DOHH2 (cell line): ENCODE results near the gene FGF10.

Source experiments
- H3F3A ChIP-seq: fragments of 200-600 bp; sonication (generic), shearing (Covaris generic); 2 replicates; pipeline ENCODE4 v1.6.0; 2016; ENCODE audit warnings: antibody characterized with exemption, mild to moderate bottlenecking; ENCODE audit not compliant: control insufficient read depth, insufficient read depth
- H3K27ac ChIP-seq: fragments of 200-600 bp; sonication (generic); 2 replicates; pipeline ENCODE4 v1.5.1; 2014; ENCODE audit warnings: low read depth, mild to moderate bottlenecking, low read length, moderate library complexity
- H3K27me3 ChIP-seq: fragments of 200-600 bp; sonication (generic); 2 replicates; pipeline ENCODE4 v1.6.1; 2014; ENCODE audit warnings: mild to moderate bottlenecking, low read length, mixed read lengths; ENCODE audit not compliant: control insufficient read depth
- H3K36me3 ChIP-seq: fragments of 200-600 bp; sonication (generic); 2 replicates; pipeline ENCODE4 v1.6.1; 2014; ENCODE audit warnings: mild to moderate bottlenecking, low read length, moderate library complexity, mixed read lengths; ENCODE audit not compliant: control insufficient read depth
- H3K4me1 ChIP-seq: fragments of 200-600 bp; sonication (generic); 2 replicates; pipeline ENCODE4 v1.6.1; 2014; ENCODE audit warnings: mild to moderate bottlenecking, low read length, mixed read lengths; ENCODE audit not compliant: control insufficient read depth
- H3K4me2 ChIP-seq: fragments of 200-600 bp; sonication (generic); 2 replicates; pipeline ENCODE4 v1.6.0; 2014; ENCODE audit warnings: mild to moderate bottlenecking, low read length, moderate library complexity
- H3K4me3 ChIP-seq: fragments of 200-600 bp; sonication (generic); 2 replicates; pipeline ENCODE4 v1.5.1; 2014; ENCODE audit warnings: mild to moderate bottlenecking, low read length, mixed read lengths
- H3K79me2 ChIP-seq: fragments of 200-600 bp; sonication (generic); 2 replicates; pipeline ENCODE4 v1.6.1; 2014; ENCODE audit warnings: mild to moderate bottlenecking, low read length, mixed read lengths; ENCODE audit not compliant: control insufficient read depth
- H3K9me2 ChIP-seq: fragments of 200-600 bp; sonication (generic); replicated peaks from 2 replicates; pipeline ENCODE4 v1.6.1; 2014; ENCODE audit warnings: mild to moderate bottlenecking, low read length, mixed read lengths; ENCODE audit not compliant: control insufficient read depth
- H3K9me3 ChIP-seq: fragments of 200-600 bp; sonication (generic); 2 replicates; pipeline ENCODE4 v1.6.1; 2014; ENCODE audit warnings: antibody characterized with exemption, low read length, mixed read lengths; ENCODE audit not compliant: control insufficient read depth, insufficient read depth
- H4K20me1 ChIP-seq: fragments of 200-600 bp; sonication (generic); 2 replicates; pipeline ENCODE4 v1.6.0; 2014; ENCODE audit warnings: low read depth, mild to moderate bottlenecking, antibody characterized with exemption, low read length, moderate library complexity; ENCODE audit not compliant: control insufficient read depth, insufficient read depth
- CTCF ChIP-seq: fragments of 200-600 bp; sonication (generic); IDR thresholded peaks from one replicate; pipeline ENCODE4 v1.5.1; 2014; ENCODE audit warnings: antibody characterized with exemption, mild to moderate bottlenecking, low read depth, low read length; ENCODE audit not compliant: poor library complexity, severe bottlenecking
- EZH2phosphoT487 ChIP-seq: fragments of 200-600 bp; sonication (generic); IDR thresholded peaks from 2 replicates; pipeline ENCODE4 v1.6.1; 2017; ENCODE audit warnings: borderline replicate concordance, mild to moderate bottlenecking, antibody characterized with exemption, low read length, moderate library complexity, mixed read lengths

FGF10 gene

GRCh38 chr5:44331471-44332050, 57.7 kb downstream of the FGF10 start:
- H3F3A ChIP-seq = no peaks in the 10 kb centered on the region
- H3K79me2 ChIP-seq = no peaks in the 10 kb centered on the region
- no peaks in the 10 kb centered on the region for H3K4me1 ChIP-seq
- no peaks in the 10 kb centered on the region for H3K27me3 ChIP-seq
- no peak overlapping the region for H3K27ac ChIP-seq
- H3K9me3 ChIP-seq = no peaks in the 10 kb centered on the region
- H3K36me3 ChIP-seq = no peaks in the 10 kb centered on the region
- no peak overlapping the region for H3K4me3 ChIP-seq
- H3K4me2 ChIP-seq = no peak overlapping the region
- no peaks in the 10 kb centered on the region for H4K20me1 ChIP-seq
- TF ChIP-seq EZH2phosphoT487 = no peak
- TF ChIP-seq CTCF = no peak
- no peaks in the 10 kb centered on the region for H3K9me2 ChIP-seq

GRCh38 chr5:44329716-44330115, 59.5 kb downstream of the FGF10 start:
- Histone ChIP-seq H3K79me2 (no peaks in the 10 kb centered on the region), H3K36me3 (no peaks in the 10 kb centered on the region), H3K4me2 (no peak overlapping the region), H3F3A (no peaks in the 10 kb centered on the region), H3K27ac (no peak overlapping the region), H4K20me1 (no peaks in the 10 kb centered on the region), H3K4me3 (no peak overlapping the region), H3K9me2 (no peaks in the 10 kb centered on the region), H3K9me3 (no peaks in the 10 kb centered on the region), H3K4me1 (no peaks in the 10 kb centered on the region), H3K27me3 (no peaks in the 10 kb centered on the region)
- TF ChIP-seq CTCF = no peak
- no peak for TF ChIP-seq EZH2phosphoT487

- no peaks in the 10 kb centered on the region for H3K36me3 ChIP-seq
- H3K27me3 ChIP-seq = no peaks in the 10 kb centered on the region
- H4K20me1 ChIP-seq = no peaks in the 10 kb centered on the region
- H3K4me3 ChIP-seq = no peak overlapping the region
- no peaks in the 10 kb centered on the region for H3K4me1 ChIP-seq
- H3K27ac ChIP-seq = no peak overlapping the region
- H3K9me3 ChIP-seq = no peaks in the 10 kb centered on the region
- no peak for TF ChIP-seq CTCF
- H3K9me2 ChIP-seq = no peaks in the 10 kb centered on the region
- no peaks in the 10 kb centered on the region for H3F3A ChIP-seq
- H3K4me2 ChIP-seq = no peak overlapping the region
- H3K79me2 ChIP-seq = no peaks in the 10 kb centered on the region
Observed at GRCh38 chr5:44321144-44321725, 68.0 kb downstream of the FGF10 start.
